GM18909 (cell line): ENCODE data around the gene ATP6V1G3.
"Not testable (repeated sequence)": the region's sequence is repeated elsewhere in the genome, so short reads cannot be mapped to it uniquely, and the experiment has no call there.

Experiments used
- ATAC-seq: cut with Tn5 transposase; IDR thresholded peaks from one replicate; pipeline ENCODE4 v1.9.1; 2021; ENCODE audit warnings: mild to moderate bottlenecking; ENCODE audit not compliant: unreplicated experiment, poor library complexity

ATP6V1G3 gene

DNA sequence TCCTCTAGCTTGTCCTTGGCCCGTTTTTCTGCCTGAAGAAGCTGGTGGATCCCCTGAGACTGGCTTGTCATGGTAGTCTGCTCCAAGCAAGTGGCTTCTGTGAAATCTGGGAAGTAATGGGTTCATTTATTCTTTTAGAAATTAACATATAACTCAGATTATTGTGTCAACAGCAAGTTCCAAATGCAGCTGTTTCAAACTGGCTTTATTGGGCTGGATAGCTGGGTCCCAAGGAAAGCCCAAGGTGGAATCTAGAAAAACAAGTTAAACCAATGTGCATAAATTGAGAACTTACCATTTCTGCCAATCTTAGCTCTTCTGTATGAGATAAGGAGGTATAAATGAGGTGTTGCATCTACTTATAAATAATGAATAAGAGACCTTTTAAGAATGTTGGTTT, at the start of gene ATP6V1G3:
Gene ATP6V1G3 (minus strand): TSS at position 101 of the 400 bp plus-strand sequence. CDS start 30 bp downstream, at position 71.
- no peak for ATAC-seq

DNA sequence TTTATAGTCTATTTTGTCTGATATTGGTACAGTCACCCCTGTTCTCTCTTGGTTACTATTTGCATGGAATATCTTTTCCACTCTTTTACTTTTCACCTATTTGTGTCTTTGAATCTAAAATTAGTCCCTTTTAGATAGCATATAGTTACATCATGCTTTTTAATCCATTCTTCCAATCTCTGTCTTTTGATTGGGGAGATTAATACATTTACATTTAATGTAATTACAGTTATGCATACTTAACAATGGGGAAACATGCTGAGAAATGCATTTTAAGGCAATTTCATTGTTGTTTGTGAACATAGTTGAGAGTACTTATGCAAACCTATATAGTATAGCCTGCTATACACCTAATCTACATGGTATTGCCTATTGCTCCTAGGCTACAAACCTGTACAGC, 48.4 kb upstream of the ATP6V1G3 start:
- no peak for ATAC-seq

DNA sequence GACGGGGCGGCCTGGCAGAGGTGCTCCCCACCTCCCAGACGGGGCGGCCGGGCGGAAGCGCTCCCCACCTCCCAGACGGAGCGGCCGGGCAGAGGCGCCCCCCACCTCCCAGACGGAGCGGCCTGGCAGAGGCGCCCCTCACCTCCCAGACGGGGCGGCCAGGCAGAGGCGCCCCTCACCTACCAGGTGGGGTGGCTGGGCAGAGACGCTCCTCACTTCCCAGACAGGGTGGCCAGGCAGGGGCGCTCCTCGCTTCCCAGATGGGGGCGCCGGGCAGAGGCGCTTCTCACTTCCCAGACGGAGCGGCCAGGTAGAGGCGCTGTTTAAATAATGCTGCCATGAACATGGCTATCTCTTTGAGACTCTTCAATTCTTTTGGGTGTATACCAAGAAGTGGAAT, 43.7 kb upstream of the ATP6V1G3 start:
- no peak for ATAC-seq

DNA sequence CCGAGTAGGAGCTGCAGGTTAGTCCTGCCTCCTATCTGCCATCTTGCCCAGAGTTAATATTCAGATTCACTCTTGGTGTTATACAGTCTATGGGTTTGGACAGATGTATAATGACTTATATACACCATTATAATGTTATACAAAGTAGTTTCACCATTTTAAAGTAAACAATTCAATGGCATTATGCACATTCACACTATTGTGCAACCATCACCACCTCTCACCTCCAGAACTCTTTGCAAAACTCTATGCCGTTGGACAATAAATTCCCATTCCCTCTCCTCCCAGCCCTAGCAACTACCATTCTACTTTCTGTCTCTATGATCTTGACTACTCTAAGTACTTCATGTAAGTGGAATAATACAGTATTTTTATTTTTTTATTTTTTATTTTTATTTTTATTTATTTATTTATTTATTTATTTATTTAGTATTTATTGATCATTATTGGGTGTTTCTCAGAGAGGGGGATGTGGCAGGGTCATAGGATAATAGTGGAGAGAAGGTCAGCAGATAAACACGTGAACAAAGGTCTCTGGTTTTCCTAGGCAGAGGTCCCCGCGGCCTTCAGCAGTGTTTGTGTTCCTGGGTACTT, 42.8 kb upstream of the ATP6V1G3 start:
- not testable (repeated sequence) for ATAC-seq

DNA sequence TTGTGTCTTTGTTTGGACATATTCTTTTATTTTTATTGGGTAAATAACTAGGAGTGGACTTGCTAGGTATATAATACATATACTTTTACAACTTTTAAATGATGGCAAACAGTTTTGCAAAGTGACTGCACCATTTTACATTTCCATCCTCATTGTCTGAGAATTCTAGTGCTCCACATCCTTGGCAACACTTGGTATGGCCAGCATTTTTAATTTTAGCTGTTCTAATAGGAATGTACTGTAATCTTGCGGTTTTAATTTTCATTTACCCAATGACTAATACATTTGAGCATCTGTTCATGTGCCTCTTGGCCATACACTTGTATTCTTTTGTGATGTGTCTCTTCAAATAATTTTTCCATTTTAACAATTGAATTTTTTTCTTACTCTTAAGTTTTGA, 37.0 kb upstream of the ATP6V1G3 start:
- no peak for ATAC-seq

DNA sequence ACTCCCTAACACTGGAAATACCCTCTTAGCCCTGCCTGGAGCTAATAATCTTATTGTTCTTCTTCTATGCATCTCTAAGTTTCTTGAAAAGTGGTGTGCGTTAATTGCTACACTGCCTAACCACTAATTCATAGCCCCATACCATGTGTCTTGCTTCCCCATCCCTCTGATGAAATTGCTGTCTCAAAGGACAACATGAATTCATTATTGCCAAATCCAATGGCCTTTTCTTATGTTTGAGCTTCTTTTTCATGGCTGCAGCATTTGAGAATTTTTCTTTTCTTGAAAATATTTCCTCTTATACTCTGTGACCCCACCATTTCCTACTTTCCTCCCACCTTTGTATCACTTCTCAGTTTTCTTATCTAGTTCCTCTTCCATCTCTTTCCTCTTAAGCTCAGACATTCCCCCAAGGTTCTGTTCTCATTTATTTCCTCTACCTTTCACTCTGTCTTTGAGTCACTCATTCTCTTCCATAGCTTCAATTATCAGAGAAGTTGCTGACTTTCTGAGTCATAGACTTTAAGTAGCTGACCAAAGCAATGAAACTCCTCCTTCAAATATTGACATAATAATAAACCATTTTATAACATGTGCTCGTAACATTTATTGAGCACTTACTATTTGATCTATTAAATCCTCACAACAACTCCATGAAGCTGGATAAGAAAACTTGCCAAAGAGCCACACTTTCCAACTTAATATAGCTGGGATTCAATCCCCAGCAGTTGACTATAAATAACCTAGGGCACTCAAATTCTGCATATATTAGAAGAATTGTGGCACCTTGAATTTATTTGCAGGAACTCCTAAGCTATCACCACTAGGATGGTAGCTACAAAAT, 35.5 kb upstream of the ATP6V1G3 start:
- ATAC-seq: peak; percentile 81

GRCh38 chr1:198575292-198575691, 34.8 kb upstream of the ATP6V1G3 start:
- no peak for ATAC-seq

GRCh38 chr1:198574325-198574724, 33.8 kb upstream of the ATP6V1G3 start:
- ATAC-seq: no peak

DNA sequence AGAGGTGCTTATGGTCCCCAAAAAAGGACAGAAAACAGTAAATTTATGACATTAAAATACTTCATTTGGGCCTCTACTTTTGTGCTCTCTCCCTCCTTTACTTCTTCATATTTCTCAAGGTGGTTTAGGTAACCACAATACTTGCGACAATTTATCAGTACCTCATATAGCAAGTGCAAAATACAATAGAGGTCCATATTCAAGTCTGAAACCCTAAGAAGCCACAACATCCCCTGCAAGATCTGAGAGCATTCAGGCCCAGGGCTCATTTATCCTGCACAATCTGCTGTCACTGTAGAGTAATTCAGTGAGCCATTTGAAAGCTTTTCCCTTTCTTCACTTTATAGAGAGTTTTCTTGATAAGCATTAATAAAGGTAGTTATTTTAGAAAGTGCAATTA, 24.2 kb upstream of the ATP6V1G3 start:
- no peak for ATAC-seq

DNA sequence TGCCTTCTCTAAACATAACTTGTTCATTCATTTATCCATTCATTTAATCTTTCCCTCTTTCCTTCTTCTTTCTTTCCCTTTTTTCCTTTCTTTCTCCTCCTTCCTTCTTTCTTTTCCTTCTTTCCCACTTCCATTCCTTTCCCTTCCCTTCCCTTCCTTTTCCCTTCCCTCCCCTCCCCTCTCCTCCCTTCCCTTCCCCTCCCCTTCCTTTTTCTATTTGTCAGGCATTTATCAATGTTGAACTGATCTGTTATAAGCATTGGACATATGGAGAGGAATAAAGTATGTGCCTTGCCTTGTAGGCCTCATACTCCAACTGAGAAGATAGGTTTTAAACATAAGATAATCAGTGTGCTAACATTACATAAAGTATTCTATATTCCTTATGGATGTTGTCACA, 23.7 kb upstream of the ATP6V1G3 start:
- ATAC-seq: no peak

DNA sequence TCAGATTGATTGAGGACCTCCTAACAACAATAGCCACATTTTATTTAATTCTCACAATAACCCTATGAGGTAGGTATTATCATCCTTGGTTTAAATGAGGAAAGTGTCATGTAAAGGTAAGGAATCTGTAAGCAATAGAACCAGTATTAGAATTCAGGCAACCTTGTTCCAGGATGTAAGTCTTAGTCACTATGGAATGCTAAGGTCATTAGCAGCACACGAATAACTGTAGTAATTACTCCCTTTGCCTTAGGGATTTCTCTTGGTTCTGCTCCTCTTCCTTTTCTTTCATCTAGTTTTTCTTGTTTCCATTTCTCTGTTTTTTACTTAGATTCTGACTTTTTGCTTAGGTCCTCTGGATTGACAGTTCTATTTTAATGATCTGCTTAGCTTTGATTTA, 23.1 kb upstream of the ATP6V1G3 start:
- no peak for ATAC-seq

GRCh38 chr1:198560161-198560560, 19.7 kb upstream of the ATP6V1G3 start:
- no peak for ATAC-seq

DNA sequence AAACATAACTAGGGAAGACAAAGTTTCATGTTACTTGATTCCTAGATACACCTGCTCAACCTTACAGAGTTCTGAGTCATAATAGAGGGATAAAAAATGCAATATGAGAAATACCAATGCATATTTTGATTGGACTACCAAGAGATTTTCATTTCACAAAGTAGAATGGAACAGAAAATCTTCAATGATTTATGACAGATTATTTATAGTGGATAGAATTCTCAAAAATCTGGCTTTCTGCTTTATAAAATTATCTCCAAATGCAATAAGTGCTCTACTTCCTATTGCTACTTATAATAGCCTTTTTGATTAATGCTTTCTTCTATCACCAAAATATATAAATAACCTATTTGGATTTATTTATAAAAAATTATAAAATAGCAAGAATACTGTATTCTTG, 18.9 kb upstream of the ATP6V1G3 start:
- no peak for ATAC-seq

- ATAC-seq: no peak
These were observed 17.9 kb upstream of the ATP6V1G3 start for GRCh38 chr1:198558402-198558801.

GRCh38 chr1:198556971-198557370, 16.5 kb upstream of the ATP6V1G3 start:
- ATAC-seq: peak; percentile 96

DNA sequence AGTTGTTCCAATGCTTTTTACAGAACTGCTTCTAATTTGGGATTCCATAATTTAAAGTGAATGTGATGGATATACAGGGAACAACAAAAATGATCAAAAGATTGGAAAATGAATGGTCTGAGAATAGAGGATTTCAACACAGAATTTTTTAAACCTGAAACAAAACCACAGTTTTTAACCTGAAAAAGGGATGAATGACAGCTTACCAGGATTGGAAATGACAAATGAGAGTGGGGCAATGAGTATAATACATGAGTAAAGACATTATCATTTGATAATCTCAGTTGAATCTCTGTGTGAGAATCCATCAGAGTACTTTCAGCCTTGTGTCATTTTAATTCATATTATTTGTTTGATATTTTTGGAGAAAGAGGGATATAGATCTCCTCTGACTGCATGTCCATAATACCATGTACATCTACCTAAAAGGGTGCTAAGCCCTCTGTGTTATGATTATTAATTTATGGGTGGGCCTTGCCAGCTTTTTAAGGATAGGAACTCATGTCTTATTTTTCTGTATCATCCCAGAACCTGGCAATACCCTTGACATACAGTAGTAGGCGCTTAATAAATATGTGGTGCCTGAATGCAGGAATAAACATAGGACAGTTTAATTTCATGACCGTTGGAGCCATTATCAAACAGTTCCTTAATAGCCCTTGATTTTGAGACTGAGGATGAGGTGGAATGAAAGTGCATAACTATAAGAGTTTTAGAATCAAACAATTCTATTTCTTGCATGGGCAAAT, 12.4 kb upstream of the ATP6V1G3 start:
- ATAC-seq: no peak

DNA sequence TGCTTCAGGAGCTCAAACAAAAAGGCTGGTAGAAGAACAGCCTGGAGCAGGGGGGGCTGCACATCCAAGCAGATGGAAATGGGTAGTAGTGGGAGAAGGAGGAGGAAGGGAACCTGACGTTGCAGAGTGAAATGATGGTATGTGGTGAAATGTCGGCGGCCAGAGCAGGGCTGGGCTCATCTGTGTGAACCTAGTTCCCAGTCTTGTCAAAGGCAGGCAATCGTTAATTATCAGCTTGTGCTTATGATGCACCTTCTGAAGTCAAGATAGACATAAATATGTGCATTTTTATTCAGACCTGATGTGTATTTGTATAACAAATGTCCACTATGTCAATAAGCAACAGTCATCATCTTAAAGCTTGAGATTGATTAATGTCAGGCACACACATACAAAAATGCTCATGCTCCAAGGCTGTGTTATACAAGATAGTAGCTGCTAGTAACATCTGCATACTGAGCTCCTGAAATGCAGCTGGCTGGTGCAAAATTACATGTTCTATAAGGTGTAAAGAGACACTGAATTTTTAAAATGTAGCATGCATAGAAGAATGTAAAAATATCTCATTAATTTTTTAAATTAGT, 10.6 kb upstream of the ATP6V1G3 start:
- no peak for ATAC-seq

- peak; percentile 87 for ATAC-seq
These were observed 9.4 kb upstream of the ATP6V1G3 start for GRCh38 chr1:198549866-198550265.

DNA sequence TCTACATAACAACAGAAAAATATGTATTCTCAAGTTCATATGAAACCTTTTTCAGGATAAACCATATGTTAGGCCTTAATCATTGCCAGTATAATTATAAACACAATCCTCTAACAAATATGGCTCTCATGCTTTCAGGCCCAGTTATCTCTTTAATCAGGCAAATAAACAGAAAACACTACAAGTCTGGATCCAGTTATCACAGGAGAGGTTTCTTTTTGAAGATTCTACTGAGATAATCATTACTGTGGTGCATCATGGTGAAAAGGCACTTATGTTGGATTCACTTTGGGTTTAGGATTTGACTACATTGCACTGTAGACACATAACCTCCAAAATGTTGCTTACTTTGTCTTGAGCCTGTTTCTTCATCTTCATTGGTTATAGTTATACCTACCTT, 8.4 kb upstream of the ATP6V1G3 start:
- ATAC-seq: no peak

DNA sequence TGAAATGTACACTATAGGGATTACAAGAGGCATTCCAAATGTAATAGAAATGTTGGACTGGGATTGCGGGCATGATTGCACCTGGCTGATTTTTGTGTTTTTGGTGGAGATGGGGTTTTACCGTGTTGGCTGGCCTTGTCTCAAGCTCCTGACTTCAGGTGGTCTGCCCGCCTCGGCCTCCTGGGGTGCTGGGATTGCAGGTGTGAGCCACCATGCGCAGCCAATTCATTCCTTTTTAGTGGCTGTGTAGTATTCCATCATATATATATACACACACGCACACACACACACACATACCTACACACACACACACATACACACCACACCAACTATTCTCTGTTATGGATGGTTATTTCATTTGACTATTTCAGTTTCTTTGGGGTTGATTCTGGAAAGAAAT, 4.7 kb upstream of the ATP6V1G3 start:
- no peak for ATAC-seq

DNA sequence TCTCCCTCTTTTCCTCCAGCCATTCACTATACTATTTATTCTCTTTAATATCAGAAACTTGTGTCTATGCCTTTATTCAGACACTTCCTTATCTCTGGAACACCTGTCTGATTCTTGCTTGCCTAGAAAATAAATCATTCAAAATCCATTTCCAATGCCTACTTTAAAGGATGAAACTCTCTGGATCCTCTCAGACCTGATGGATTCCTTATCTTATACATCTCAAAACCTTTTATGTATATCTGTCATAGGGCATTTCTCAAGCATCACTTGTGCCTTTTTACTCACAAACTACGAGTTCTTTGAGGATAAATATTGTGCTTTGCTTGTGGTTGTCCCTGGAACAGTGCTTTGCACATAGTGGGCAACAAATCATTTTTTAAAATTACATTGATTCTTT, 3.8 kb upstream of the ATP6V1G3 start:
- ATAC-seq: no peak
